Ectodermal cell (in vitro differentiated cells): ENCODE results near the gene PIMREG.

Experiments used
- H3K27ac ChIP-seq: 2 replicates; pipeline ENCODE4 v1.7.0; 2013; ENCODE audit warnings: mild to moderate bottlenecking, low read depth, low read length; ENCODE audit not compliant: insufficient read depth, poor library complexity, severe bottlenecking
- H3K27me3 ChIP-seq: 2 replicates; pipeline ENCODE4 v1.7.0; 2013; ENCODE audit warnings: mild to moderate bottlenecking, low read length; ENCODE audit not compliant: insufficient read depth, control insufficient read depth, poor library complexity, severe bottlenecking
- H3K36me3 ChIP-seq: one replicate; pipeline ENCODE4 v1.7.0; 2013; ENCODE audit warnings: low read length; ENCODE audit not compliant: control insufficient read depth, insufficient read depth
- H3K4me1 ChIP-seq: one replicate; pipeline ENCODE4 v1.7.0; 2013; ENCODE audit warnings: low read length; ENCODE audit not compliant: control insufficient read depth, insufficient read depth
- H3K4me3 ChIP-seq: 2 replicates; pipeline ENCODE4 v1.7.0; 2013; ENCODE audit warnings: low read depth, low read length, control low read depth; ENCODE audit not compliant: insufficient read depth
- H3K9me3 ChIP-seq: 2 replicates; pipeline ENCODE4 v1.7.0; 2013; ENCODE audit warnings: mild to moderate bottlenecking, low read length, moderate library complexity; ENCODE audit not compliant: control insufficient read depth
- whole genome bisulfite sequencing, 2 experiments: methylation state at CpG; one replicate each; pipeline ENCODE4 v1.1.7; 2013; ENCODE audit warnings: missing lambda C conversion rate in 2 of 2; 5-methylcytosine and 5-hydroxymethylcytosine counted together

PIMREG gene

DNA sequence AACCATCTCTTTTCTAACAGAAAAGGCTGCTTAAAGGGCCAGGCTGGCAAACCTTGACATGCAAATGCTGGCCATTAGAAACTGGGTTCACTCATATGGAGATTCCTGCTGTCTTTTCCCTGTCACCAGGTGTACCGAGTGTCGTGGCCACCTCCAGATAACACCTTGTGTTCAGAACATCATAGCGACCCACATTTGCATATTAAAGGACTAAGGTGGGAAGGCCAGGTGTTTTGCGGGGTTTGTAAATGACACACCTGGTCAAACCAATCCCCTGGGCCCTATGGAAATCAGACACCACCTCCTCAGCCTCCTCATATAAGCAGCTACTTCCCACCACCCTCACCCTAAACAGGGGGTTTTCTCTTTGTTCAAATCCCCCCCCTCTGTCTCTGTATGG, 6.8 kb upstream of the PIMREG start:
- H3K36me3 ChIP-seq = no peaks in the 10 kb centered on the region
- WGBS, 2 experiments = 45 to 54% methylated on average over 4 of the region's 4 CpGs
- no peak overlapping the region for H3K4me3 ChIP-seq
- H3K9me3 ChIP-seq = no peaks in the 10 kb centered on the region
- H3K27me3 ChIP-seq = no peaks in the 10 kb centered on the region
- H3K27ac ChIP-seq = no peak overlapping the region
- peaks cover 22% of the 10 kb centered on the region for H3K4me1 ChIP-seq

- Histone ChIP-seq H3K36me3 (no peaks in the 10 kb centered on the region), H3K4me3 (no peak overlapping the region), H3K4me1 (peaks cover 22% of the 10 kb centered on the region), H3K9me3 (no peaks in the 10 kb centered on the region), H3K27ac (no peak overlapping the region), H3K27me3 (no peaks in the 10 kb centered on the region)
- WGBS, 2 experiments = 79 to 89% methylated on average over 2 of the region's 3 CpGs
Measured at GRCh38 chr17:6437956-6438355, 6.3 kb upstream of the PIMREG start.

- Histone ChIP-seq H3K27me3 (no peaks in the 10 kb centered on the region), H3K4me3 (no peak overlapping the region), H3K9me3 (no peaks in the 10 kb centered on the region), H3K36me3 (no peaks in the 10 kb centered on the region), H3K4me1 (peaks cover 23% of the 10 kb centered on the region), H3K27ac (peak overlapping the region; percentile 73)
- WGBS, 2 experiments = 5 to 8% methylated on average over 4 of the region's 4 CpGs
Measured at GRCh38 chr17:6439951-6440350, 4.3 kb upstream of the PIMREG start.

DNA sequence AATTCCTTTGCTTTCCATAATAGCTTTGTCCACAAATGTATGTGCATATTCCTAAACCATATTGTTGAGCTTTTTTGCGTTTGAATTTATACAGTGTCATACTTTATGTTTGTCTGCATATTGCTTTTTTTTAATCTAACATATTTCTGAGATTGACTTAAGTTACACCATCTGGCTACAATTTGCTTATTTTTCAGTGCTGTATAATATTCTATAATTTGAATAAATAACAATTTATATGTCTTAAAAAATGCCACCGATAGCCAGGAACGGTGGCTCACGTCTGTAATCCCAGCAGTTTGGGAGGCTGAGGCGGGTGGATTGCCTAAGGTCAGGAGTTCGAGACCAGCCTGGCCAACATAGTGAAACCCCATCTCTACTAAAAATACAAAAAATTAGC, 1.5 kb upstream of the PIMREG start:
- 78% methylated on average over 5 of the region's 6 CpGs for WGBS, 2 experiments
- peaks cover 13% of the 10 kb centered on the region for H3K36me3 ChIP-seq

GRCh38 chr17:6444571-6445335, 498 bp downstream of the PIMREG start:
- WGBS, 2 experiments = 25 to 26% methylated on average over 36 of the region's 36 CpGs
- H3K4me1 ChIP-seq = peaks cover 32% of the 10 kb centered on the region
- H3K27me3 ChIP-seq = no peaks in the 10 kb centered on the region
- H3K4me3 ChIP-seq = peak overlapping the region; percentile 82
- peaks cover 27% of the 10 kb centered on the region for H3K36me3 ChIP-seq
- no peak overlapping the region for H3K27ac ChIP-seq
- H3K9me3 ChIP-seq = no peaks in the 10 kb centered on the region

More for the DNA sequence above, 1.5 kb upstream of the PIMREG start:
- Histone ChIP-seq H3K9me3 (no peaks in the 10 kb centered on the region), H3K4me1 (peaks cover 38% of the 10 kb centered on the region), H3K27me3 (no peaks in the 10 kb centered on the region), H3K27ac (no peak overlapping the region), H3K4me3 (no peak overlapping the region)

DNA sequence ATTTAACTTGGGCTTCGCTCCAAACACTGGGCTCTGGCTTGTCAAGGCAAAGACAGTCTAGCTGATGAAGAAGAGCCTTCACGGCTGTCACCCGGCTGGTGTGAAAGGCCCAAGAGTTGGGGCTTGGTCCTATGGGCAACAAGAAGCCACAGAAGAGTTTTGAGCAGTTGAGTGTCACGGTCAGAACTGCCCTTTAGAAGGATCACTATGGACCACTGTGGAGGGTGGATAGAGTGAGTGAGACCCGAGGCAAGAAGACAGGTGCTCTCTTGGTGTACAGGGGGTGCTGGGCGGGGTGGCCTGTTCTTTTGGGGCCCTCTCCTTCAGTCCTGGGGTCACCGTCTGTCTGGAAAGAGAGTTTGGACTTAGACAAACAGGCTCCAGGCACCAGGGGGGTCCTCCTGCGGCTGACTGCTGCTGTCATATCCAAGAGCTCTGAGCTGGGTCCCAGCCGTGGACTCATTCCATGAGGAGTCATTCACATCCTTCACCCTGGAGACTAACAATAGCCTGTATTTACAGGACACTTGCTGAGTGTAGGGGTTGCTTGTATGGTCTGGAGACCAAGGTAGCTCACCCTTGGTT, 2.4 kb downstream of the PIMREG start:
- H3K4me3 ChIP-seq = no peak overlapping the region
- no peaks in the 10 kb centered on the region for H3K27me3 ChIP-seq
- no peak overlapping the region for H3K27ac ChIP-seq
- H3K36me3 ChIP-seq = peaks cover 31% of the 10 kb centered on the region
- H3K9me3 ChIP-seq = no peaks in the 10 kb centered on the region
- peaks cover 20% of the 10 kb centered on the region for H3K4me1 ChIP-seq
- 94 to 95% methylated on average over 9 of the region's 9 CpGs for WGBS, 2 experiments

DNA sequence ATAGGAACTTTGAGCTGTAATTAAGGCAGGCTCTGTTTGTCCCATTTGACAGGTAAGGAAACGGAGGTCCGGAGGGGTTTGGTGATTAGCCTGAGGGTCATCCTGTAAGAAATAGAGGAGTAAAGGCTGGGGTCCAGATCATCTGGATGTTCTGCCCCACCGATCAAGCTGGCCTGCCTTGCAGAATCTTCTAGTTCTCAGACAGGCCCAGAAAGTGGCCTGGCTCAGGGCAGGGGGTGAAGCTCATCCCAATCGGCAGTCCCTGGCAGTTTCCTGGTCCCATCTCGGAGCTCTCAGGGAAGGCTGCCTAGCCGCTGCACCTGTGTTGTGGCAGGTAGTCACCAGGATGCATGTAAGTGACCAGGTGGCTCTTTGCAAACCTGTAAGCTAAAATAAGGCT, 4.2 kb downstream of the PIMREG start:
- no peaks in the 10 kb centered on the region for H3K27me3 ChIP-seq
- H3K27ac ChIP-seq = no peak overlapping the region
- peaks cover 36% of the 10 kb centered on the region for H3K4me1 ChIP-seq
- H3K36me3 ChIP-seq = peaks cover 31% of the 10 kb centered on the region
- WGBS, 2 experiments = 95 to 96% methylated on average over 6 of the region's 6 CpGs
- no peak overlapping the region for H3K4me3 ChIP-seq
- no peaks in the 10 kb centered on the region for H3K9me3 ChIP-seq

DNA sequence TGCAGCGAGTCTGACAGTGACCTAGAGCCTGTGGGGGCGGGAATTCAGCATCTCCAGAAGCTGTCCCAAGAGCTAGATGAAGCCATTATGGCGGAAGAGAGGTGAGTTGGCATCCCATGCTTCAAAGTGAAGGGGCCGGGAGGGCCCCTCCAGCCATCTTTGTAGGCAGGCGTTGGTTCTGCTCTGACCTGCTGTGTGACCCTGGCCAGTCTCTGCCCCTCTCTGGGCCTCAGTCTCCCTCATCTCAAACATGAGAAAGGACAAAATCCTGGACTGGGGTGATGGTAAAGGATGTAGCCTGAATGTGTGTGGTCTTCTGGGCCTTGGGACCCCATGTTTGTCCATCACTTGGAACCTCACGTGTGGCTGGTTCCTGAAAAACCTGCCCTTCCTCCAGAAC, 5.1 kb downstream of the PIMREG start:
- Histone ChIP-seq H3K36me3 (peaks cover 31% of the 10 kb centered on the region), H3K27ac (no peak overlapping the region), H3K4me3 (no peak overlapping the region), H3K4me1 (peaks cover 44% of the 10 kb centered on the region), H3K27me3 (no peaks in the 10 kb centered on the region), H3K9me3 (no peaks in the 10 kb centered on the region)
- 94 to 95% methylated on average over 6 of the region's 6 CpGs for WGBS, 2 experiments

DNA sequence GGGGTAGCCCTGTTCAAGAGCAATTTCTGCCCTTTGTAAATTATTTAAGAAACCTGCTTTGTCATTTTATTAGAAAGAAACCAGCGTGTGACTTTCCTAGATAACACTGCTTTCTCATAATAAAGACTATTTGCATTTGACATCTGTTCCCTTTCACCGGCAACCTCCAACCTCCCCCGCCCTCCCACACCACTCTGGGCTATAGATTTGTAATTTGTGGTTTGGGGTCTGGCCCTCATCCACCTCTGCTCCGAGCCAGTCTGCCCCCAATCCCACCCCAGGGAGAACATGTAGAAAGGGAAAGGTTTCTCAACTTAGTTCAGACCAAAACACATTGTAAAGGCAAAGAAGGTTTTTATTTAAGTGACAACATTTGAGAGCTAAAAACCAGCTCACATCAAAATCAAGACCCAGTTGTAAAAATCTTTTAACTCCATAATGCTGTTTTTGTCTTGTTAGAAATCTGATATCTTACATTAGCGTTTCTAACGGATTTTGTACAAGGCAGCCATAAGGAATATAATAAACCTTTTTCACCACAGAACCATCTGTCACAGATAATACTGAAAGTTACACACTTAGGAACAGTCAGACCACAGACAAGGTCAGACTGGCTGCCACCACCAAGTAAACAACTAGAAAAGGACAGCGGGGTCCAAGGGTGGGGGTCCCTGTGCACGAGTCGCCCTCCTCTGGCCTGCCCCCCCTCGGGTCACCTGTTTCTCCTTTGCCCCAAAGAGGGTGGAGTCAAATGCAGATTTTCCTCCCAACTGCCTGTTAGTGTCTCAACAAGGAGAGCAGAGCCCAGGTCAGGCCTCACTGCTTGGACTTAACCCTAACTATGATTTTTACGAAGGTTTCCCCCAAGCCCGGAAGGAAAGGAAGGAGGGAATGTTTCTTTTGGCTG, 6.9 kb downstream of the PIMREG start:
- H3K4me1 ChIP-seq = peaks cover 32% of the 10 kb centered on the region
- H3K4me3 ChIP-seq = no peak overlapping the region
- 55 to 60% methylated on average over 10 to 12 of the region's 12 CpGs for WGBS, 2 experiments
- peaks cover 26% of the 10 kb centered on the region for H3K36me3 ChIP-seq
- no peak overlapping the region for H3K27ac ChIP-seq
- H3K27me3 ChIP-seq = no peaks in the 10 kb centered on the region
- no peaks in the 10 kb centered on the region for H3K9me3 ChIP-seq
